ENCODE data around the gene NFKBIE.

The NFKBIE gene

GRCh38 chr6:44248579-44248978 lies 16.8 kb downstream of the NFKBIE start:
- DNase-seq, result no peak
- Mint-ChIP-seq H3K9me3 (no peaks in the 10 kb centered on the region), H3K27me3 (ENCODE audit: low read depth, poor library complexity) (peaks cover 11% of the 10 kb centered on the region), H3K36me3 (ENCODE audit: low read depth) (peaks cover 55% of the 10 kb centered on the region), H3K27ac (peak overlapping the region; percentile 94), H3K4me3 (peak overlapping the region; percentile 98), H3K4me1 (peaks cover 62% of the 10 kb centered on the region)
- TF ChIP-seq, protein P1, sequence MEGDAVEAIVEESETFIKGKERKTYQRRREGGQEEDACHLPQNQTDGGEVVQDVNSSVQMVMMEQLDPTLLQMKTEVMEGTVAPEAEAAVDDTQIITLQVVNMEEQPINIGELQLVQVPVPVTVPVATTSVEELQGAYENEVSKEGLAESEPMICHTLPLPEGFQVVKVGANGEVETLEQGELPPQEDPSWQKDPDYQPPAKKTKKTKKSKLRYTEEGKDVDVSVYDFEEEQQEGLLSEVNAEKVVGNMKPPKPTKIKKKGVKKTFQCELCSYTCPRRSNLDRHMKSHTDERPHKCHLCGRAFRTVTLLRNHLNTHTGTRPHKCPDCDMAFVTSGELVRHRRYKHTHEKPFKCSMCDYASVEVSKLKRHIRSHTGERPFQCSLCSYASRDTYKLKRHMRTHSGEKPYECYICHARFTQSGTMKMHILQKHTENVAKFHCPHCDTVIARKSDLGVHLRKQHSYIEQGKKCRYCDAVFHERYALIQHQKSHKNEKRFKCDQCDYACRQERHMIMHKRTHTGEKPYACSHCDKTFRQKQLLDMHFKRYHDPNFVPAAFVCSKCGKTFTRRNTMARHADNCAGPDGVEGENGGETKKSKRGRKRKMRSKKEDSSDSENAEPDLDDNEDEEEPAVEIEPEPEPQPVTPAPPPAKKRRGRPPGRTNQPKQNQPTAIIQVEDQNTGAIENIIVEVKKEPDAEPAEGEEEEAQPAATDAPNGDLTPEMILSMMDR (IDR thresholded peaks at IDR 0.05), result no peak

- Mint-ChIP-seq H3K27me3 (ENCODE audit: low read depth, poor library complexity) (peaks cover 8% of the 10 kb centered on the region), H3K27ac (peak overlapping the region; percentile 98), H3K4me1 (peaks cover 52% of the 10 kb centered on the region), H3K36me3 (ENCODE audit: low read depth) (peaks cover 45% of the 10 kb centered on the region), H3K4me3 (peak overlapping the region; percentile 98), H3K9me3 (no peaks in the 10 kb centered on the region)
- TF ChIP-seq, protein P1 (IDR thresholded peaks at IDR 0.05), result no peak
- peak; percentile 64 for DNase-seq
Measured at GRCh38 chr6:44247338-44248302, 17.7 kb downstream of the NFKBIE start.

DNA sequence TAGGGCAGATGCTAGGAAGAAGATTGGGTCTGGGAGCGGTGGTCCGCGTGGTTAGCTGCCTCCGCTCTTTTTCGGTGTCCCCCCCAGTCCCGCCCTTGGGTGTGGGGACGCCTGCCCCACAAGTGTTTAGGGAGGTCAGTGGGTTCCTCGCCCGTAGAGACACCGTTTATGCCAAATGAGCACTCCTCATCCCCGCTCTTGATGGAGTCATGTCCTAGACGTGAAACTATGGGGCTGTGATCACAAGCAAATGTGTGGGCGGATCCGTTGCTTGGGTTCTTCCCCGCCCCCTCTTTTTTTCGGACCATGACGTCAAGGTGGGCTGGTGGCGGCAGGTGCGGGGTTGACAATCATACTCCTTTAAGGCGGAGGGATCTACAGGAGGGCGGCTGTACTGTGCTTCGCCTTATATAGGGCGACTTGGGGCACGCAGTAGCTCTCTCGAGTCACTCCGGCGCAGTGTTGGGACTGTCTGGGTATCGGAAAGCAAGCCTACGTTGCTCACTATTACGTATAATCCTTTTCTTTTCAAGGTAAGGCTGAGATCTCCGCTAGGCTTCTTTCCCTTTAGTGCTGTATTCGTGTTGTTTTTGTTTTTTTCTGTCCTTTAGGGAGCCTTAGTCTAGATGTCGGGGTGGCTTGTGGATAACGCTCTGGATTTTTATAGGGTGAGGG lies 18.6 kb downstream of the NFKBIE start, which contains the start of gene HSP90AB1:
Gene HSP90AB1 (plus strand): TSS at position 439 of the 675 bp plus-strand sequence. CDS start 1,529 bp downstream, outside the sequence.
- peaks cover 47% of the 10 kb centered on the region for H3K4me1 Mint-ChIP-seq
- peak within 1 kb of the TSS; percentile 98 for H3K27ac Mint-ChIP-seq
- H3K36me3 Mint-ChIP-seq (ENCODE audit: low read depth), result peaks cover 37% of the 10 kb centered on the region
- DNase-seq, result peak; percentile 90
- H3K4me3 Mint-ChIP-seq, result peak within 1 kb of the TSS; percentile 98
- TF ChIP-seq, protein P1 (IDR thresholded peaks at IDR 0.05), result no peak
- H3K9me3 Mint-ChIP-seq, result no peaks in the 10 kb centered on the region
- peaks cover 7% of the 10 kb centered on the region for H3K27me3 Mint-ChIP-seq (ENCODE audit: low read depth, poor library complexity)

- peaks cover 7% of the 10 kb centered on the region for H3K27me3 Mint-ChIP-seq (ENCODE audit: low read depth, poor library complexity)
- no peaks in the 10 kb centered on the region for H3K9me3 Mint-ChIP-seq
- peak; percentile 97 for DNase-seq
- peaks cover 42% of the 10 kb centered on the region for H3K4me1 Mint-ChIP-seq
- H3K4me3 Mint-ChIP-seq, result peak overlapping the region; percentile 98
- peak overlapping the region; percentile 98 for H3K27ac Mint-ChIP-seq
- TF ChIP-seq, protein P1 (IDR thresholded peaks at IDR 0.05), result peak; percentile 9
- peaks cover 30% of the 10 kb centered on the region for H3K36me3 Mint-ChIP-seq (ENCODE audit: low read depth)
Measured at GRCh38 chr6:44245912-44246662, 19.3 kb downstream of the NFKBIE start.

GRCh38 chr6:44245391-44245911 lies 19.9 kb downstream of the NFKBIE start:
- Mint-ChIP-seq H3K9me3 (no peaks in the 10 kb centered on the region), H3K4me3 (peak overlapping the region; percentile 98), H3K4me1 (peaks cover 36% of the 10 kb centered on the region), H3K36me3 (ENCODE audit: low read depth) (peaks cover 23% of the 10 kb centered on the region), H3K27ac (no peak overlapping the region), H3K27me3 (ENCODE audit: low read depth, poor library complexity) (peaks cover 7% of the 10 kb centered on the region)
- DNase-seq, result no peak
- TF ChIP-seq, protein P1 (IDR thresholded peaks at IDR 0.05), result no peak

All from nephron progenitor cell (in vitro differentiated cells).